Measurements from ENCODE around the gene ROBO1. TPM values are rescaled to one million over a fixed set of nuclear protein-coding genes. Genes with fewer than 3 reads are reported as not detected.

The ROBO1 gene
- total RNA-seq, 1 donor from 2014 or later = 169 TPM

DNA sequence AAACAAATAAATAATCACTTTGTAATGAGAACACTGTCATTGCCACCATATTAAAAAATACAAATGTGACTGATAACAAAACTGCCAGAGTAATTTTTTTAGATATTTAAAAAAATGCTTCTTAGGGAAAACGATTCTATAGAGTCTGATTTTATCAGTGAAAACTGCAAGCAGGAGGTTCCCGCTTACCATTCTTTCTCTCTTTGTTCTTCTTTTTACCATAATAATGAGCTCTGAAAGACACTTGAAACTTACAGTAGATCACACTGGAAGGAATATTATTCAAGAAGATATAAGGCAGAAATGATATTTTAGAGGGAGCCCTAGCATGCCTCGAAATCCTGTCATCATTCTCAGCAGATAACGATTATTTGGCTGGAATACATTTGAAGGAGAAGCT is 701.3 kb downstream of the ROBO1 start:
- H3K27ac ChIP-seq = no peak overlapping the region
- H3K4me2 ChIP-seq = peak overlapping the region; percentile 3
- DNase-seq (ENCODE audit: low spot score) = no peak
- H3K4me3 Mint-ChIP-seq = no peak overlapping the region
- no peaks in the 10 kb centered on the region for H3K36me3 ChIP-seq
- H3K4me1 ChIP-seq = peaks cover 11% of the 10 kb centered on the region
- H3K27me3 Mint-ChIP-seq (ENCODE audit: insufficient read depth, low read depth) = no peaks in the 10 kb centered on the region
- H3K36me3 Mint-ChIP-seq = no peaks in the 10 kb centered on the region
- H3K4me3 ChIP-seq = no peak overlapping the region
- H3K9me3 Mint-ChIP-seq = no peaks in the 10 kb centered on the region
- H2AFZ ChIP-seq (replicated peaks) = no peak overlapping the region
- H3K9me3 ChIP-seq (ENCODE audit: low read depth) = no peaks in the 10 kb centered on the region
- TF ChIP-seq EZH2phosphoT487 (IDR thresholded peaks at IDR 0.05) = no peak
- TF ChIP-seq EZH2 (IDR thresholded peaks at IDR 0.05) = no peak
- TF ChIP-seq, protein P1, sequence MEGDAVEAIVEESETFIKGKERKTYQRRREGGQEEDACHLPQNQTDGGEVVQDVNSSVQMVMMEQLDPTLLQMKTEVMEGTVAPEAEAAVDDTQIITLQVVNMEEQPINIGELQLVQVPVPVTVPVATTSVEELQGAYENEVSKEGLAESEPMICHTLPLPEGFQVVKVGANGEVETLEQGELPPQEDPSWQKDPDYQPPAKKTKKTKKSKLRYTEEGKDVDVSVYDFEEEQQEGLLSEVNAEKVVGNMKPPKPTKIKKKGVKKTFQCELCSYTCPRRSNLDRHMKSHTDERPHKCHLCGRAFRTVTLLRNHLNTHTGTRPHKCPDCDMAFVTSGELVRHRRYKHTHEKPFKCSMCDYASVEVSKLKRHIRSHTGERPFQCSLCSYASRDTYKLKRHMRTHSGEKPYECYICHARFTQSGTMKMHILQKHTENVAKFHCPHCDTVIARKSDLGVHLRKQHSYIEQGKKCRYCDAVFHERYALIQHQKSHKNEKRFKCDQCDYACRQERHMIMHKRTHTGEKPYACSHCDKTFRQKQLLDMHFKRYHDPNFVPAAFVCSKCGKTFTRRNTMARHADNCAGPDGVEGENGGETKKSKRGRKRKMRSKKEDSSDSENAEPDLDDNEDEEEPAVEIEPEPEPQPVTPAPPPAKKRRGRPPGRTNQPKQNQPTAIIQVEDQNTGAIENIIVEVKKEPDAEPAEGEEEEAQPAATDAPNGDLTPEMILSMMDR (IDR thresholded peaks at IDR 0.05) = no peak
- H3K79me2 ChIP-seq (ENCODE audit: low read depth) = no peaks in the 10 kb centered on the region
- peaks cover 4% of the 10 kb centered on the region for H3F3A ChIP-seq (ENCODE audit: low read depth)
- no peak overlapping the region for H3K27ac Mint-ChIP-seq
- no peak overlapping the region for H3K9ac ChIP-seq
- no peaks in the 10 kb centered on the region for H3K27me3 ChIP-seq
- no peaks in the 10 kb centered on the region for H4K20me1 ChIP-seq (ENCODE audit: low read depth)
- no peaks in the 10 kb centered on the region for H3K4me1 Mint-ChIP-seq

DNA sequence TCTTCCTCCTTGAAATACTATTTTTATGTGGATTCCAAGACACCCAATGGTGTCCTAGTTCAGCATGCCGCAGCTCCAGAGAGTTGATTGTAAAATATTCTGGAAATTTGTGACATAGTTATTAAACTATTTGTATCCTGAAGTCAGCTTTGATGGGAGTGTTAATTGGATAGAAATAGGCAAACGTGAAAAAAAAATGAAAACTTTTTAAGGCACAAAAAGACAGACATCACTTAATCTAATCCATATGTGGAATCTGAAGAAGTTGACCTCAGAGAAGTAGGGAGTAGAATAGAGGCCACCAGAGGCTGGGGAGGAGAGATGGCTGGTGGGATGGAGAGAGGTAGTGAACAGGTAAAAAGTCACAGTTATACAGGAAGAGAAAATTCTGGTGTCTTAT is 704.2 kb downstream of the ROBO1 start:
- H3K27ac Mint-ChIP-seq = no peak overlapping the region
- Histone ChIP-seq H3K27me3 (no peaks in the 10 kb centered on the region), H2AFZ (replicated peaks) (no peak overlapping the region), H3K9me3 (ENCODE audit: low read depth) (no peaks in the 10 kb centered on the region), H4K20me1 (ENCODE audit: low read depth) (no peaks in the 10 kb centered on the region), H3F3A (ENCODE audit: low read depth) (no peaks in the 10 kb centered on the region), H3K27ac (no peak overlapping the region), H3K4me2 (no peak overlapping the region), H3K4me1 (peaks cover 11% of the 10 kb centered on the region), H3K36me3 (no peaks in the 10 kb centered on the region), H3K79me2 (ENCODE audit: low read depth) (no peaks in the 10 kb centered on the region), H3K4me3 (no peak overlapping the region), H3K9ac (no peak overlapping the region)
- no peak for DNase-seq (ENCODE audit: low spot score)
- no peaks in the 10 kb centered on the region for H3K4me1 Mint-ChIP-seq
- H3K36me3 Mint-ChIP-seq = no peaks in the 10 kb centered on the region
- TF ChIP-seq EZH2phosphoT487 (IDR thresholded peaks at IDR 0.05) (no peak), EZH2 (IDR thresholded peaks at IDR 0.05) (no peak)
- TF ChIP-seq, protein P1 (IDR thresholded peaks at IDR 0.05) = no peak
- H3K4me3 Mint-ChIP-seq = no peak overlapping the region
- H3K27me3 Mint-ChIP-seq (ENCODE audit: insufficient read depth, low read depth) = no peaks in the 10 kb centered on the region
- peaks cover 4% of the 10 kb centered on the region for H3K9me3 Mint-ChIP-seq

DNA sequence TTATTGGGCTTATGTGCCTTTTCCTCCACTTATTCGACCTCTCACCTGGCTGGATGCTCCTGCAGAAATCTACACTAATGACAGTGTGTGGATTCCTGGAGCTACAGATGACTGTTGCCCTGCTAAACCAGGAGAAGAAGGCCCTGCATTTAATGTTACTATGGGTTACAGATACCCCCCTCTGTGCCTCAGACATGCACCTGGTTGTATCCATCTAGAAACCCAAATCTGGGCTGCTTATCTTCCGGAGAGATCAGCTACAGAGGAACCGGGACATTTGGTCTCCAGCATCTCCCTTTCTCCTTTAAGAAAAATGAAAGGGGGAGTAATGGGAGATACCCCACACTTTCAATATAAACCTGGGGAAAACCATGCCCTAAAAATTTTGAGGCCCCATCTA is 710.0 kb downstream of the ROBO1 start:
- H3F3A ChIP-seq (ENCODE audit: low read depth) = no peaks in the 10 kb centered on the region
- H2AFZ ChIP-seq (replicated peaks) = no peak overlapping the region
- no peak overlapping the region for H3K9ac ChIP-seq
- no peaks in the 10 kb centered on the region for H3K36me3 ChIP-seq
- no peak overlapping the region for H3K27ac Mint-ChIP-seq
- peaks cover 22% of the 10 kb centered on the region for H3K9me3 Mint-ChIP-seq
- no peak overlapping the region for H3K4me3 ChIP-seq
- no peaks in the 10 kb centered on the region for H3K4me1 ChIP-seq
- no peaks in the 10 kb centered on the region for H3K9me3 ChIP-seq (ENCODE audit: low read depth)
- H3K4me3 Mint-ChIP-seq = no peak overlapping the region
- no peak overlapping the region for H3K4me2 ChIP-seq
- H3K27me3 ChIP-seq = no peaks in the 10 kb centered on the region
- no peaks in the 10 kb centered on the region for H4K20me1 ChIP-seq (ENCODE audit: low read depth)
- peaks cover 2% of the 10 kb centered on the region for H3K36me3 Mint-ChIP-seq
- peaks cover 10% of the 10 kb centered on the region for H3K4me1 Mint-ChIP-seq
- H3K79me2 ChIP-seq (ENCODE audit: low read depth) = no peaks in the 10 kb centered on the region
- no peaks in the 10 kb centered on the region for H3K27me3 Mint-ChIP-seq (ENCODE audit: insufficient read depth, low read depth)
- no peak for DNase-seq (ENCODE audit: low spot score)
- H3K27ac ChIP-seq = no peak overlapping the region
- TF ChIP-seq EZH2phosphoT487 (IDR thresholded peaks at IDR 0.05) = no peak
- TF ChIP-seq, protein P1 (IDR thresholded peaks at IDR 0.05) = no peak
- TF ChIP-seq EZH2 (IDR thresholded peaks at IDR 0.05) = no peak
